HG03457 (cell line): ENCODE results near the gene SLC7A1.

Experiments used
- ATAC-seq: cut with Tn5 transposase; IDR thresholded peaks from one replicate; pipeline ENCODE4 v1.9.1; 2021; ENCODE audit warnings: moderate number of reproducible peaks; ENCODE audit not compliant: unreplicated experiment

SLC7A1 gene

GRCh38 chr13:29532821-29533220, 62.7 kb downstream of the SLC7A1 start:
- no peak for ATAC-seq

- ATAC-seq = no peak
Measured at GRCh38 chr13:29532116-29532515, 63.4 kb downstream of the SLC7A1 start.

- ATAC-seq = no peak
Measured at GRCh38 chr13:29530901-29531300, 64.6 kb downstream of the SLC7A1 start.

- ATAC-seq = no peak
Measured at GRCh38 chr13:29529754-29530153, 65.7 kb downstream of the SLC7A1 start.

GRCh38 chr13:29527916-29528315, 67.6 kb downstream of the SLC7A1 start:
- no peak for ATAC-seq

- ATAC-seq = no peak
Measured at GRCh38 chr13:29527511-29527910, 68.0 kb downstream of the SLC7A1 start.

GRCh38 chr13:29526741-29527140, 68.7 kb downstream of the SLC7A1 start:
- no peak for ATAC-seq

GRCh38 chr13:29525757-29526156, 69.7 kb downstream of the SLC7A1 start:
- no peak for ATAC-seq

GRCh38 chr13:29524641-29525040, 70.8 kb downstream of the SLC7A1 start:
- ATAC-seq = no peak

GRCh38 chr13:29524176-29524575, 71.3 kb downstream of the SLC7A1 start:
- ATAC-seq = no peak

- ATAC-seq = no peak
Measured at GRCh38 chr13:29523199-29523961, 72.1 kb downstream of the SLC7A1 start.

GRCh38 chr13:29522044-29522685, 73.3 kb downstream of the SLC7A1 start:
- ATAC-seq = no peak

- ATAC-seq = no peak
Measured at GRCh38 chr13:29521336-29521735, 74.2 kb downstream of the SLC7A1 start.

- no peak for ATAC-seq
Measured at GRCh38 chr13:29520671-29521070, 74.8 kb downstream of the SLC7A1 start.

GRCh38 chr13:29519921-29520320, 75.6 kb downstream of the SLC7A1 start:
- ATAC-seq = no peak

GRCh38 chr13:29516880-29517279, 78.6 kb downstream of the SLC7A1 start:
- no peak for ATAC-seq

GRCh38 chr13:29516012-29516411, 79.5 kb downstream of the SLC7A1 start:
- no peak for ATAC-seq

GRCh38 chr13:29515372-29515771, 80.1 kb downstream of the SLC7A1 start:
- no peak for ATAC-seq

- ATAC-seq = no peak
Measured at GRCh38 chr13:29514720-29515310, 80.7 kb downstream of the SLC7A1 start.

GRCh38 chr13:29513981-29514719, 81.3 kb downstream of the SLC7A1 start:
- no peak for ATAC-seq
